CMK (cell line): Measurements from ENCODE around the gene KRTAP12-2.

Experiments
- DNase-seq: peaks from one replicate; pipeline ENCODE4 v3.0.0-alpha.2; 2010; ENCODE audit warnings: low read depth

KRTAP12-2 gene

GRCh38 chr21:44626673-44627143 is 40.0 kb downstream of the KRTAP12-2 start, which contains the start of gene KRTAP10-9:
Gene KRTAP10-9, plus strand, starts transcription at chr21:44627093. Its CDS starts 79 bp downstream, at chr21:44627172.
- DNase-seq = no peak

GRCh38 chr21:44626262-44626661 is 40.5 kb downstream of the KRTAP12-2 start:
- no peak for DNase-seq

GRCh38 chr21:44625756-44626155 is 41.0 kb downstream of the KRTAP12-2 start:
- DNase-seq = no peak

GRCh38 chr21:44623575-44623974 is 43.2 kb downstream of the KRTAP12-2 start:
- no peak for DNase-seq

DNA sequence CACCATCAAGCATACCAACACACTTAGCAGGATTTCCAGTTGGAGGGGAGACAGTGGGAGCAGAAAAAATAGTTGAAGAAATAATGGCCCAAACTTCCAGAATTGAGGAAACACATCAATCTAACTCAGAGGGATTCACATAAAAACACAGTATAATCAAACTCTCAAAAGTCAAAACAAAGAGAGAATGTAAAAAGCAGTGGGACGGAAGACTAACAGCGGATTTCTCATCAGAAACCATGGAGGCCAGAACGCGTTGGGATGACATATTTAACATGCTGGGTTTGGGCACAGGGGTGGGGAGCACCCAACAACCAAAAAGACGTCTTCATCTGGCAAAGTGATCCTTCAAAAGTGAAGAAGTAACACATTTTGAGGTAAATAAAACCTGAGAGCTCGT is 46.8 kb downstream of the KRTAP12-2 start:
- no peak for DNase-seq

- no peak for DNase-seq
Measured at GRCh38 chr21:44618909-44619308, 47.8 kb downstream of the KRTAP12-2 start.

DNA sequence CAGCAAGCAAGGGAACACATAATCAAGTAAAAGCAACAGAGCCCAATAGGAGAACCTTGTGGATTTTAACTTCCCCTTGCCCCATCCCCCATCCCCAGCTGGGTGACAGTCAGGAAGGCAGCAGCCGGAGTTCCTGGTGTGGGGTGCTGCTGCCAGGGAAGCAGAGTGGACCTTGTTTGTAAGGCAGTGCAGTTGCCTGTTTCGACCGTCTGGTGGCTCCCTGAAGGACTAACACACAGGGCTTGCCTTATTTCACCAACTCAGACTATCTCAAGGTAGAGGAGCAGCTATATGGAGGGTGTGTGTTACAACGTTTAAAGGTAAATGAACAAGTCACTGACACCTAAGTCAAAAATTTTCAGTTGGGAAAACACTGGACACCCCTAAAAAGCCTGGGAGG is 48.2 kb downstream of the KRTAP12-2 start:
- DNase-seq = no peak

DNA sequence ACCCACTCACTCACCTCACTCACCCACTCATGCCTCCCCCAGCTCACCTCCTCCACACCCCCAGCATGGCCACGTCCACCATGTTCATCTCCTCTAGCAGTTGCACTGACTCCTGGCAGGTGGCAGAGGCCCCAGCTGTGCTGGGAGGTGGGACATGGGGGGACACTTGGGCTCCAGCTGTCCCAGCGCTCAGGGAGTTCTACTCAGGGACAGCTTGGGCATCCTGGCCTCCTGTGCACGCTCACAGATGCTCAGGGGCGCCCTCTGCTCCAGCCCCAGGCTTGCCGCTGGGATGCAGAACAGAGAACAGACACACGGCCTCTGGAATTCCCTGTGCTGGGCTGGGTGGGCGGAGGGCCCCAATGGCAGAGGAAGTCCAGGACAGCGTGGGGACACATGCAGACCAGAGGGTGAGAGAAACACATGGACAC is 49.6 kb downstream of the KRTAP12-2 start:
- no peak for DNase-seq

DNA sequence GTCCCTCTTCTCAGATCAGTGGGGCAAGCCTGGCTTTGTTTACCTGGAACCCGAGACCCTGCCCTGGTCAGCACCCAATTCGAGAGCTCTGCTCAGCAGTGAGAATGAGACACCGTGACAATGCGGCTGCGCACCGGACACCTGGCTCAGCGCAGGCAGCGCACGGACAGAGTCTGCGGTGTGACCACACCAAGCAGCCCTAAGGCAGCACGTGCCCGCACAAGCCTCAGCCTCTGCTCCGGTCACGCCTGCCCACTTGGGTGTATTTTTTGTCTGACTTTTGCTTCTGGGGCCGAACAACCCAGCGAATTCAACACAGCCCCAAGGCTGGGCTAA is 50.2 kb downstream of the KRTAP12-2 start:
- no peak for DNase-seq
